DMS153 (cell line): ENCODE results near the gene ARHGEF3.
"Not testable (repeated sequence)": the region's sequence is repeated elsewhere in the genome, so short reads cannot be mapped to it uniquely, and the experiment has no call there.

Experiments used
- DNase-seq: peaks from one replicate; lab custom pipeline; 2025; lab: John Stamatoyannopoulos, UW

ARHGEF3 gene

DNA sequence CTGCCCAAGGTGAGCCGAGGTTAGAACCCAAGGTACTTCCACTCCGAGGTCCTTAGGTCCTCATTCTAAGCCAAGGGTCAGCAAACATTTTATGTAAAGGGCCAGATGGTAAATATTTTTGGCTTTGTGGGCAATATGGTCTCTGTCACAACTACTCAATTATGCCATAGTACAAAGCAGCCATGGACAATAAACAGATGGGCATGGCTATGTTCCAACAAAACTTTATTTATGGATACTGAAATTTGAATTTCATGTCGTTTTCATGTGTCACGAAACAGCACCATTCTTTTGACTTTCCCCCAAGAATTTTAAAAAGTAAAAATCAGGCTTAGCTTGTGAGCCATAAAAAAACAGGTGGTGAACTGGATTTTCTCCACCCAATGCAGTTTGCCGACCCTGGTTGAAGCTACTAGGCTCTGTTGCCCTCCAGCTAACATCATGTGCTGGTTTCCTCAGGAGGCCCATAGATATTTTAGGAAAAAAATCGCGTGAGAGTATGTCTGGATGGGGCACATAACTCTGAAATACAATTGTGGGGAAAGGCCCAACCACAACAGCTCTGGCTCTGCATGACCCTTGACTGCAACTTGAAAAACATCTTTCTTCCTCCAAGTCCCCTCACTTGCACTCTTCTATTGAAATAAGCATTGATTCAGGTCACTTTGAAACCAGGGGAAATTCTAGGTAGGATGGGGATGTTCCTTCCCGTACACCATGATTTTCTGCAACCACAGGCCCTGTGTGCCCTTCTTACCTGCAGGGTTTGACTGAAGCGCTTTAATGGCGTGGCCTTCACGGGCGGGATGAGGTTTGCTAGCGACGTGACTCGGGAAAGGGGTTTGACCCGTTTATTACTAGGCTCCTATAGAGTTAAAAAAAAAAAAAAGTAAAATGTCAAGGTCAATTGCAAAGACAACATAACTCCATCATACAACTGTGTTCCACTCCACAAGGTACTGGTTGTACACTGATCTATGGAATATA, 28.5 kb downstream of the ARHGEF3 start:
- DNase-seq: no peak

DNA sequence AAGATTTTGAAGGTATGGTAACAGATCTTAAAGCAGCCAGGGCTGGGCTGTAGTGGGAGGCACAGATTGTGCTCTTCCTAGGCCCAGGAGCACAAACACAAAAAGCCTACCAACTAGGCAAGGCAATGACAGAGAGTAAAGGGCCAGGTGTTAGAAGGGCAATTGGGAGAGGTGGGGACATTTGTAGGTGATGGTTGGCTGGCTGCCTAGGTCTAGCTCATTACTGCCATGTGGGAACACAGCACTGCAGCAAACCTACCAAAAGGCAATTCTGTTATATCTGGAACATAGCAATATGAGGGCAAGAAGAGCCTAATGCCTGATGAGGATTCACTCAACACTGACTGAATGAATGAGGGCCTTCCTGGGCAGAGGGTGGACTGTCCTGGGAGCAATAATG, 30.4 kb downstream of the ARHGEF3 start:
- DNase-seq: no peak

GRCh38 chr3:56769116-56769707, 32.5 kb downstream of the ARHGEF3 start:
- no peak for DNase-seq

GRCh38 chr3:56764904-56765547, 36.7 kb downstream of the ARHGEF3 start:
- DNase-seq: no peak

DNA sequence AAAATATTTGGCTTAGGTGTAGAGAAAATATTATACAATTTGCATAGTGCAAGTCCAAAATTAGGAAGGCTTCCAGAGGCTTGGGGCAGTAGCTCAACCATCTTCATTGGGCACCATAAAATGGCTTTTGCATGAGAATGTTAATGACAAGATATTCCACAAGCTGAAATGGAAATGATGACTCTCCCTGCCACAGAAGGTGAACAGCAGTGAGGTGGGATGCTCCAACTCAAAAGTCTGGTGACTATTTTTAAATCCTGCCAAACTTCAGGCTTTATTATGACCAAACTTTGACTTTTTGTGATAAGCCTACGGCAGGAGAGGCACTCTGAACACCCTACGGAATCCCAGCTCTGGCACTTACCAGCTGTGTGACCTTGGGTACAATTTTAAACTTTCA, 37.6 kb downstream of the ARHGEF3 start:
- DNase-seq: no peak

DNA sequence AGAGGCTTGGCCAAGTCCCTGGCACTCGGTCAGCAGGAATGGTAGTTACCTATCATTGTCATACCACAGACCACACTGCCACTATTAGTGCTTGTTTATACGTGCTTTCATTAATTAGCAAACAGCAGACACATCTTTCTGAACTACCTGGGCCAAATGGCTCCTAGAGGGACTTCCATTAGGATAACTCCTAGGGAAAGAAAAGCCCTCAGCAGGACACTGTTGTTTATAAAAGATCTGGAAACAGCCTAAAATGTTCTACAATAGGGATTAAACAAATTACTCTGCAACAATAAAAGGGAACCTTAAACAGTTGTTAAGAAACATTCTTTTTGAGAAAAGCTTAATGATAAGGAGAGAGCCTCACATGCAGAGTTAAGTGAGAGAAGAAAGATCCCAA, 38.5 kb downstream of the ARHGEF3 start:
- no peak for DNase-seq

DNA sequence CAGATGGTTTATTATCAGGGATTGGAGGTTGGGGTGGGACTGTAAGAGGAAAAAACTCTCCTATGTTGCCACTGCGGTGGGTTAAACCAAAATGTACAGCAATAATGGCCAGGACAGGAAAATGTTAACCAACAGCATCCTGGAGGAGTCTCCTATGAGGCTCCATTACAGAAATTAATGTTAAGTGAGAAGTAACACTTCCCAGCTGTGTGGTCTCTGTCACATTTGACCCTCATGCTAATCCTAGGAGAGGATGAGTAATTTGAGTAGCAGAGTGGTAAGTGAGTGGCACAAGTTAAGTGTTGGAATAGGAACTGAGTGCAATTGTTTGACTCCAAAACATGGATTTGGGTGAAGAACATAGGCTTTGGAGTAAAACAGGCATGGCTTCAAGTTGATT, 39.0 kb downstream of the ARHGEF3 start:
- no peak for DNase-seq

DNA sequence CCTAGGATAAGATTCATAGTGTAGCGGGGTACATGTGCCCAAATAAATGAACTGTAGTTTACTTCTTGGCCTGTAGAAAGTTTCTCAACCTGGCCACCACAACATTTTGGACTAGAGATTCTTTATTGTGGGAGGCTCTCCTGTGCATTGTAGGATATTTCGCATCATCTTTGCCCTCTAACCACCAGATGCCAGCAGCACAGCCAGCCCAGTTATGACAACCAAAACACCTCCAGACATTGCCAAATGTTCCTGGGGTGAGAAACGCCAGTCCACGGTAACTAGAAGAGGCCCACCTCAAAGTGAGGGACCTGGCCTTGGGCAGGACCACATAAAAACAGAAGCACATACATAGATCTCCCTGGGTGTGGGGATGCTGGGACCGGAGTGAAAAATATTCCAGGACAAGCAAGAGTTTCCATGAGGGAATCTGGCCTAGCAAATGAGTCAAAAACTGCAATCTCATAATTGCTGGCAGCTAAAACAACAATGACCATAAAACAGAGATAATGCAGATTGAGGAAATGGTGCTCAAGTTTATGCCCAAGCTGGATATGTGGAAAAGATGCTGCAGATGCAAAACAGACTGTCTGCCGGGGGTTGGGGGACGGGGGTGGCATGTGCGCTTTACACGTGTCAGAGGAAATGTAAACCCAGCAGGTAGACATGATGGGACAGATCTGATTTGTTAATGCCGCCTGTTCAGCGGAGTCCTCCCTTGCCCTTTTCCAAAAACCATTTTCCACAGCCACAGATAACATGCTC, 39.7 kb downstream of the ARHGEF3 start:
- no peak for DNase-seq

GRCh38 chr3:56761023-56761422, 40.7 kb downstream of the ARHGEF3 start:
- DNase-seq: no peak

DNA sequence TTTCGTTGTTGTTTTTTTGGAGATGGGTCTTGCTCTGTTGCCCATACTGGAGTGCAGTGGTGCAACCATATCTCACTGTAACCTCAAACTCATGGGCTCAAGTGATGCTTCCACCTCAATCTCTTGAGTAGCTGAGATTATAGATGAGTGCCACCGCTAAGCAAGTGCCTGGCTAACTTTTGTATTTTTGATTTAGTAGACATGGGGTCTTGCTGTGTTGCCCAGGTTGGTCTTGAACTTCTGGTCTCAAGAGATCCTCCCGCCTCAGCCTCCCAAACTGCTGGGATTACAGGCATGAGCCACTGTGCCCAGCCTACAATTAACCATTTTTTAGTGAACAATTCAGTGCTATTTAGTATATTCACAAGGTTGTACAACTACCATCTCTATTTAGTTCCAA, 42.2 kb downstream of the ARHGEF3 start:
- no peak for DNase-seq

DNA sequence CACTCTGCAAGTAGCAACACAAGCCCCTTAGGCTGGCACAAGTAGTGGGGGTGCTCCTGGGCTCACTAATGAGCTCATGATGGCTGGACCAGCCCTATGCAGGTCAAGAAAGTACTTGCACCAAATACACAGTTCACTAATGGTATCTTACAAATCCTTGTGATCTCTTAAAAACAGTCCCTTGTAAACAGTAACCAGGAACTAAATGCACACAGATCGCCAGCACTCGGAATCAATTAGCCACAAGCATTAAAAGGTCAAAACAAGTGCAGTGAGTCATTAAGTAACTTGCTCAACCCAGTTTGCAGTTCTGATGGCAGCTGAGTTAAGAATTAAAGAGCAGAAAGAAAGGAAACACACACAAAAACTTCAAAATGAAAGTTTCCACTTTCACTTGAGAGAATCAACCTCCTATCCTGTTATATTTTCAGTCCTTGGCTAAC, 43.2 kb downstream of the ARHGEF3 start:
- DNase-seq: peak; percentile 7

GRCh38 chr3:56758042-56758441, 43.7 kb downstream of the ARHGEF3 start:
- not testable (repeated sequence) for DNase-seq

- no peak for DNase-seq
These were observed 46.9 kb downstream of the ARHGEF3 start for GRCh38 chr3:56754741-56755417.

GRCh38 chr3:56753206-56753820, 48.4 kb downstream of the ARHGEF3 start:
- DNase-seq: no peak

GRCh38 chr3:56751056-56751707, 50.6 kb downstream of the ARHGEF3 start:
- no peak for DNase-seq

- DNase-seq: no peak
These were observed 53.0 kb downstream of the ARHGEF3 start for GRCh38 chr3:56748663-56749231.

DNA sequence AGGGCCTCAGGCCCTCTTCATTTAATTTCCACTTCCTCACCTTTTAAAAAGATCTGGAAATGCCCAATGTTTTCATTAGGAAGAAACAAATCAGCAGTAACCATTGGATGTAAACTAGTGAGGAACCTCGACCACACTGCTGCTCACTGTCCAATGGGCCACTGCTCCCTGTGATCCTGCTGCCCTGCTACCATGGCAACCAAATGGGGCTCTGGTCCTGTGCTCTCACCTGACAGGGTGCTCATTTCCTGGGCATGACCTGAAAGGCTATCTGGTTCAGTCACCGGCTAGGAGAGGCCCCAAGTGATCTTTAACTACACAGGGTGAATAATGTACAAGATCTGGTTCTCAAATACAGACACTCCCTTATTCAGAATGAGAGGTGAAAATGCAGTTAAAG, 54.6 kb downstream of the ARHGEF3 start:
- no peak for DNase-seq

DNA sequence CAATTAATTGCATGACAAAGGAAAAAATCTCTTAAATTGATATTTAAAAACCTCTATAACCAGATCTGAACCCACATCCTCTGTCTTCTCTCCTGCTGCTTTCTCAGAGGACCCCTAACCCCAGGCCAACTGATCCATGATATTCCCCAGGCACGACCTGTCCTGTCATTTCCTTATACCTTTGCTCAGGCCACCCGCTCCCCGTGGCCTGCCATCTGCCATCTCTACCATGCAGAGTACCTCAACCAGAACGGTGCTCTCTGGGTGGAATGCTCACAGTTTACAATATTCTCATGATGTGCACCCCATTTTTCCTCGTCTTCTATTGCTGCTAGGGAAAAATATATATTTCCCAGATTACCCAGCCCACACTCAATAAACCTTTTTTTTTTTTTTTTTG, 57.7 kb downstream of the ARHGEF3 start:
- DNase-seq: no peak

- no peak for DNase-seq
These were observed 58.9 kb downstream of the ARHGEF3 start for GRCh38 chr3:56742887-56743286.

DNA sequence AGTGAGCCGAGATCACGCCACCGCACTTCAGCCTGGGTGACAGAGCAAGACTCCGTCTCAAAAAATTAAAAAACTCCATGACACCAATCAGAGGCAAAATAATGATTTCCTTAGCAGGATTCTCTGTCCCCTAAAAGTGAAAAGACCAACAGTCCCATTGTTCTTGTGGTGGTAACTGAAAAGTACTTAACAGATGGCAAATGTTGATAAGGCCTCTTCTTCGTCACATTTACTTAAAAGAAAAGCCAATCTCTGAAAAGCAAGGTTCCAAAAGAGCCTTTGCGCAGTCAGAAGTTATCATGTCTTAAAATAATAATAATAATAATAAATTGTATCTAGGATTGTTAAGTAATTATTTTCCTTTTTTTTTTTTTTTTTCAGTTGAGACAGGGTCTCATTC, 62.7 kb downstream of the ARHGEF3 start:
- DNase-seq: no peak
